Activated CD8-positive, alpha-beta T cell treated with anti-CD3 and anti-CD28 coated beads, Interleukin-2, amount 10 ng/mL, durations not matched to agents 7 days and 5 days (primary cell): ENCODE results near the gene PAH. TPM values are rescaled to one million over a fixed set of nuclear protein-coding genes. Genes with fewer than 3 reads are reported as not detected.
A peak's percentile ranks its signal among the peaks of the same experiment; 100 is the strongest.
"Not testable (repeated sequence)": the region's sequence is repeated elsewhere in the genome, so short reads cannot be mapped to it uniquely, and the experiment has no call there.

ENCODE experiments used
- ATAC-seq: fragments of 150-1000 bp; cut with Tn5 transposase; one replicate; pipeline ENCODE4 v1.10.0; 2021; ENCODE audit warnings: moderate library complexity
- CTCF ChIA-PET: fragments of 350-600 bp; sonication (Branson Sonifier 250); formaldehyde crosslinking; loops from one replicate; lab custom pipeline; 2021; ENCODE audit warnings: antibody characterized with exemption; lab: Charles Lee
- POLR2A ChIA-PET: fragments of 350-600 bp; sonication (Branson Sonifier 250); formaldehyde crosslinking; loops from one replicate; lab custom pipeline; 2021; ENCODE audit warnings: antibody characterized with exemption; lab: Charles Lee
- DNase-seq: peaks from one replicate; pipeline ENCODE4 v3.0.0-alpha.2; 2020
- H3K27ac Mint-ChIP-seq: one replicate; pipeline ENCODE4 v1.8.0; 2021; ENCODE audit warnings: mild to moderate bottlenecking, mixed read lengths
- H3K27me3 Mint-ChIP-seq: one replicate; pipeline ENCODE4 v1.8.0; 2021; ENCODE audit warnings: low read depth, mixed read lengths
- H3K36me3 Mint-ChIP-seq: one replicate; pipeline ENCODE4 v1.8.0; 2021; ENCODE audit warnings: low read depth, mixed read lengths
- H3K4me1 Mint-ChIP-seq: one replicate; pipeline ENCODE4 v1.8.0; 2021; ENCODE audit warnings: low read depth, mixed read lengths
- H3K4me3 Mint-ChIP-seq: one replicate; pipeline ENCODE4 v1.8.0; 2021; ENCODE audit warnings: mild to moderate bottlenecking, mixed read lengths
- H3K9me3 Mint-ChIP-seq: one replicate; pipeline ENCODE4 v1.8.0; 2022; ENCODE audit warnings: mixed read lengths; ENCODE audit not compliant: insufficient read depth
- total RNA-seq, 2 experiments: library from RNA; stranded (reverse); gene quantifications; one replicate each; pipeline ENCODE4 v1.2.3, GENCODE V29; 2021

Gene PAH
- total RNA-seq, 2 experiments from 2014 or later: not detected

DNA sequence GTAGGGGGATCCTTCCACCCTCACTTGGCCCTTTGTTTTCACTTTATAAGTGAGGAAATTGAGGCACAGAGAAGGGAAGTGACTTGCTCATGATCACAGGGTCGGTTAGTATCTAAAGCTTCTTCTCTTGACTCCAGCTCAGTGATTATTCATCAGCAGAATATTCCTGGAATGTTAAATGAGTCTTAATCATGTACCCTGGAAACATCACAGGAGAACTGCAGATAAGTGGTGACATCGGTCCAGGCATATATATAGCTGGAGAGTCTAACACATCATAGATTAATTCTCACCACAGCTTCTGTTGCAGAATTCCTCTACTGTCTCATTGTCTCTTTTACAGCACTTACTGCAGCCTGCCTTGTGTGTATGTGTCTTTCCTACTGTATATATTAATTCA lies 69.9 kb downstream of the PAH start:
- no peak for DNase-seq
- no peak for ATAC-seq
- POLR2A ChIA-PET: no interaction called here
- no peaks in the 10 kb centered on the region for H3K36me3 Mint-ChIP-seq
- H3K4me3 Mint-ChIP-seq: no peak overlapping the region
- no peaks in the 10 kb centered on the region for H3K9me3 Mint-ChIP-seq
- no peak overlapping the region for H3K27ac Mint-ChIP-seq
- H3K4me1 Mint-ChIP-seq: no peaks in the 10 kb centered on the region
- no peaks in the 10 kb centered on the region for H3K27me3 Mint-ChIP-seq
- CTCF ChIA-PET: no interaction called here

DNA sequence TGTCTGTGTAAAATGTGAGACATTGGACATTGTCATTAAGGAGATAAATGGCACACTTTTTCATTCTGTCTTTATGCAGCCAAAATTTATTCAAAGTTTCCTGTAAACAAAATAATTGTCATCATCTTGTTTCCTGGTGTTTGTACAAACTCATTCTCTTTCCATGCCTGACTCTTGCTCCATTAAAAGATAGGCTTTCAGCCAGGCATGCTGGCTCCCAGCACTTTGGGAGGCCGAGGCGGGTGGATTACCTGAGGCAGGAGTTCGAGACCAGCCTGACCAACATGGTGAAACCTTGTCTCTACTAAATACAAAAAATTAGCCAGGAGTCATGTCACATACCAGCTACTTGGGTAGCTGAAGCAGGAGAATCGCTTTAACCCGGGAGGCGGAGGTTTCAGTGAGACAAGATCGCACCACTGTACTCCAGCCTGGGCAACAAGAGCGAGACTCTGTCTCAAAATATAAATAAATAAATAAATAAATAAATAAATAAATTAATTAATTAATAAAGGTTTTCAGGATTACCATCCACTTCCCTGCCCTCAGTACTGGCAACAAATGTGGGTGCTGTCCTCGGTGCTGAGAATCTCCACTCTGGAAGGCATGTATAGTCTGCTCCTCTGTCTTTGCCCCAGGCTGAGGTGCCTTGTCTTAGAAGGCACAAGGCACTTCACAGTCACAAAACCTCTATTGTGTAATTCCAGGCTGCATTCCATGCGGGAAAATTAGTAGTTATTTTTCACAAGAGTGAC lies 83.2 kb downstream of the PAH start:
- ATAC-seq: no peak
- Mint-ChIP-seq H3K27ac (no peak overlapping the region), H3K9me3 (peaks cover 4% of the 10 kb centered on the region), H3K4me3 (no peak overlapping the region), H3K27me3 (no peaks in the 10 kb centered on the region), H3K4me1 (no peaks in the 10 kb centered on the region), H3K36me3 (no peaks in the 10 kb centered on the region)
- POLR2A ChIA-PET: no interaction called here
- CTCF ChIA-PET: no interaction called here
- no peak for DNase-seq

DNA sequence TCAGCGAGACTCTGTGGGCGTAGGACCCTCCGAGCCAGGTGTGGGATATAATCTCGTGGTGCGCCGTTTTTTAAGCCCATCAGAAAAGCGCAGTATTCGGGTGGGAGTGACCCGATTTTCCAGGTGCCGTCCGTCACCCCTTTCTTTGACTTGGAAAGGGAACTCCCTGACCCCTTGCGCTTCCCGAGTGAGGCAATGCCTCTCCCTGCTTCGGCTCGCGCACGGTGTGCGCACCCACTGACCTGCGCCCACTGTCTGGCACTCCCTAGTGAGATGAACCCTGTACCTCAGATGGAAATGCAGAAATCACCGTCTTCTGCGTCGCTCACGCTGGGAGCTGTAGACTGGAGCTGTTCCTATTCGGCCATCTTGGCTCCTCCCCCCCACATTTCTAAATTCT lies 84.2 kb downstream of the PAH start:
- H3K36me3 Mint-ChIP-seq, ATAC-seq, H3K27me3 Mint-ChIP-seq, POLR2A ChIA-PET, H3K4me3 Mint-ChIP-seq, H3K4me1 Mint-ChIP-seq, H3K9me3 Mint-ChIP-seq, H3K27ac Mint-ChIP-seq, DNase-seq, CTCF ChIA-PET: not testable (repeated sequence)

DNA sequence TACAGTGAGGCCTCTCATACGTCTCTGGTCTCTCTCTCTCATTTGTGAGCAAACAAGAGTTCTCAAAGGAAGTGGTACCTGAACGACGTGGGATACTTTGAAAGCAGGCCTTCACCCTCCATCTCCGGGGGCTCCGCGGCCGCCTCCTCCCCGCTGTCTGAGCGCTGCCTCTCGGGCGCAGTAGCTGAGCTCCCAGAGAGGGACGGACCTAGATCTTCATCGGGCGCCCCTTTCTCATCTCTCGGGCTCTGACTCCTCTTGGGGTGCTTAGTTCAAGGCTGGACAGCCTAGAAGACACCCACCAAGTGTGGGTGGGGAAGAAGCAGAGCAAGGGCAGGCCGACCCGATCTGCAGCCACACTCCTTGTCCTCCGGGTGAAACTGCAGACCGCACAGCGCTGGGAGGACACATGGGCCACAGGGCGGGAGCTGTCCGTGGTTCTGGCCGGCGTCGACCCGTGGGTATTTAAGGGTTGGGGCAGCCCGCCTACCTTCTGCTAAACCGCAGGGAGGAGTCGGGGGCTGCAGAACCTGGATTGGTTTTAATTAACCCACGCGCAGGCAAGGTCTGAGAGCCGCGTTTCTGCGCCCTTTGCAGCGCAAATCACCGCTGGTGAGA lies 92.7 kb downstream of the PAH start:
- DNase-seq: peak; percentile 26

DNA sequence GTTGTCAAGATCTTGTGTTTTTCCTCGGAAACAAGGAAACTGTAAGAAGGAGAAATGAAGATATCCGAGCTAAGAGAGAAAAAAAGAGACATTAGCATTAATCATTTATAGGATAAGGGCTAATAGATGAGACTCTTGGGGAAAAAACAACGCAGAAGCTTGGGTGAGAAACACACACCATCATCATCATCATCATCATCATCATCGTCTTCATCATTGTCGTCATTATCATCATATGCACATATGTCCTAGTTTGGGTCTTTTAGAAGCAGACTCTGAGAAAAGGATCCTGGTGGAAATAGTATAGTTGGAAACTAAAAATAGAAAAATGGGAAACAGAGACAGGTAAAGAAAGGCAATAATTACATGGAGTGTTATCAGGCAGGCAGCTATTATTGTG lies 95.9 kb downstream of the PAH start:
- ChIA-PET POLR2A (no interaction called here), CTCF (interaction anchor here (1.6 kb wide), 1 partner anchor 10 kb away, joined by 8 read pairs; no protein-coding TSS in a partner anchor)
- H3K4me1 Mint-ChIP-seq: no peaks in the 10 kb centered on the region
- no peaks in the 10 kb centered on the region for H3K36me3 Mint-ChIP-seq
- H3K9me3 Mint-ChIP-seq: no peaks in the 10 kb centered on the region
- H3K27ac Mint-ChIP-seq: no peak overlapping the region
- ATAC-seq: no peak
- no peak for DNase-seq
- peaks cover 8% of the 10 kb centered on the region for H3K27me3 Mint-ChIP-seq
- H3K4me3 Mint-ChIP-seq: no peak overlapping the region

More for the DNA sequence above, 92.7 kb downstream of the PAH start:
- Mint-ChIP-seq H3K9me3 (no peaks in the 10 kb centered on the region), H3K36me3 (no peaks in the 10 kb centered on the region), H3K4me3 (no peak overlapping the region), H3K4me1 (no peaks in the 10 kb centered on the region), H3K27ac (no peak overlapping the region), H3K27me3 (peaks cover 8% of the 10 kb centered on the region)
- POLR2A ChIA-PET: no interaction called here
- ATAC-seq: no peak
- CTCF ChIA-PET: no interaction called here

DNA sequence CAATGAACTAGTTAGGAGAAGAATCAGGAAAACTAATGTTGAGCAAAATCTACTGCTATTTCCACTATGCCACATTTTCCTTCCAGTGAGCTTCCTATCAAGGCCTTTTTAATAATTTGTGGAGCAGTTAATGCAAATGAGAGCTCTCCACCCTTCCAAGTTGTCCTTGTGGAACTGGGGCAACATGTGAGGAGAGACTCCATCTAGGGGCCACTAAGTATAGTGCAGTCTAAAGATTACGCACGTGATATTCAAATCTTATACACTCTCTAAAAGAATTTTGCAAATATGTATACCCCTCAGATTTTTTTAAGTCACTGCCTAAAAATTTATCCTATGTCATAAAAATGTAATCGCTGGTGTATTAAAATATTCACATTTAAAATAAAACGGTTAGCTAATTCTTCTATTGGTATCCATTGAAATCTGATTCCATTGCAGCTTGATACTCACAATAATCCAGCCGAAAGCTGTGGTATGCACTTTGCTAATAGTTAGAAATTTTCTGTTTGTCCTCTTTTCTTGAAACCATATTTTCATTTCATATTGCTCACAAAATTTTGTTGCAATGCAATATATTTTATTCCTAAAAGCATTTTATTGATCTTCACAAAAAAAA lies 100.1 kb downstream of the PAH start:
- no peak for ATAC-seq
- H3K27me3 Mint-ChIP-seq: no peaks in the 10 kb centered on the region
- no peak overlapping the region for H3K27ac Mint-ChIP-seq
- no peaks in the 10 kb centered on the region for H3K4me1 Mint-ChIP-seq
- DNase-seq: no peak
- no peak overlapping the region for H3K4me3 Mint-ChIP-seq
- no peaks in the 10 kb centered on the region for H3K36me3 Mint-ChIP-seq
- H3K9me3 Mint-ChIP-seq: no peaks in the 10 kb centered on the region
- ChIA-PET CTCF (interaction anchor here (0.8 to 1.8 kb wide), 7 partner anchors 9 to 731 kb away, joined by 3 to 6 read pairs (median 3); no protein-coding TSS in a partner anchor), POLR2A (no interaction called here)

DNA sequence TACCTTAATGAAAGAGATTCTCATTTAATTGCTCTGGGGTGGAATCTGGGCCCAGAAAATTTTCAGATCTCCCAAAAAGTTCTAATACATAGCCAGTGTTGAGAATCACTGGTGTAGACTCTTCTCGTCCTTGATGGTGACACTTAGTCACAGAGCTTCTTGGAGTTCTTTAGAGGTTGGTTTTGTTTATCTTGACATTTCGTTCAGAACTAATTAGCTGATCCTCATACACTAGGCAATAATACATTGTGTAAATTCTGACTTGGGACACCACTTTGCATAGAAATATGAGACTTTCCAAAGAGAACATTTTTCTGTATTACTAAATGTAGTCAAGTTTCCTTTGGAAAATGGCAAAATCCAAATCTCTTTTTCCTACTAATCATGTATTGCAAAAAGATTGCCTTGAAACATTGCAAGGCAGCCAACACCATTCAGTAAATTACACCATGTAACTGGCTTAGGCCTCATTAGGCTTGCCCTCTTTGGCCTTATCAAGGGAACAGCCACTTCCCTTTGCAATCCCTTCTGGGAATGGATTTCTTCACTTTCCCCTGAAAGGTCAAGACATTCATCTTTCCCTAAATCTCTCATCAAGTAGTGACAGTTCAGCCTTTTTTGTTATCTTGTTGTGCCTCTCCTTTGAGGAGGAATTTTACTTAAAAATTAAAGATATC lies 102.2 kb downstream of the PAH start:
- POLR2A ChIA-PET: no interaction called here
- Mint-ChIP-seq H3K4me3 (no peak overlapping the region), H3K27me3 (no peaks in the 10 kb centered on the region), H3K4me1 (no peaks in the 10 kb centered on the region), H3K27ac (no peak overlapping the region), H3K36me3 (no peaks in the 10 kb centered on the region), H3K9me3 (no peaks in the 10 kb centered on the region)
- DNase-seq (no peak), ATAC-seq (no peak)
- CTCF ChIA-PET: no interaction called here

DNA sequence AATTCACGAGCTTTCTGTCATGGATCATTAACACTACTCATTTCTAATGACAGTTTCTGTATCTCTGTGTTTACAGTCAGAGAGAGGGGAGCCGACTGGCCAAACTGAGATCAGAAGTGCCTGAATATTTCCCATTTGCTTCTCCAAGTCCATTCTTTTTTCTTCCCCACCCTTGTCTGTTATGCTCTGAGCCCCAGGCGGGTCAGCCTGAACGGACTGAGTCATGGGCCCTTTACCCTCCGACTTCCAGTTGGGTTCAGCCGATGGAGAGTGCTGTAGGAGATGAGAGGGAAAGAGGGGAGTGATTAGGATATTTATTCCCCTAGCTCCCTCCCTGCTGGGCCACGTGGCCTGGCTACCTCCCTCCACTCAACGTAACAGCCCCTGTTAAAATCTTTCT lies 104.7 kb downstream of the PAH start:
- H3K27me3 Mint-ChIP-seq: no peaks in the 10 kb centered on the region
- no peaks in the 10 kb centered on the region for H3K36me3 Mint-ChIP-seq
- no peaks in the 10 kb centered on the region for H3K4me1 Mint-ChIP-seq
- DNase-seq (no peak), ATAC-seq (no peak)
- H3K9me3 Mint-ChIP-seq: no peaks in the 10 kb centered on the region
- POLR2A ChIA-PET: no interaction called here
- CTCF ChIA-PET: no interaction called here
- no peak overlapping the region for H3K4me3 Mint-ChIP-seq
- no peak overlapping the region for H3K27ac Mint-ChIP-seq

DNA sequence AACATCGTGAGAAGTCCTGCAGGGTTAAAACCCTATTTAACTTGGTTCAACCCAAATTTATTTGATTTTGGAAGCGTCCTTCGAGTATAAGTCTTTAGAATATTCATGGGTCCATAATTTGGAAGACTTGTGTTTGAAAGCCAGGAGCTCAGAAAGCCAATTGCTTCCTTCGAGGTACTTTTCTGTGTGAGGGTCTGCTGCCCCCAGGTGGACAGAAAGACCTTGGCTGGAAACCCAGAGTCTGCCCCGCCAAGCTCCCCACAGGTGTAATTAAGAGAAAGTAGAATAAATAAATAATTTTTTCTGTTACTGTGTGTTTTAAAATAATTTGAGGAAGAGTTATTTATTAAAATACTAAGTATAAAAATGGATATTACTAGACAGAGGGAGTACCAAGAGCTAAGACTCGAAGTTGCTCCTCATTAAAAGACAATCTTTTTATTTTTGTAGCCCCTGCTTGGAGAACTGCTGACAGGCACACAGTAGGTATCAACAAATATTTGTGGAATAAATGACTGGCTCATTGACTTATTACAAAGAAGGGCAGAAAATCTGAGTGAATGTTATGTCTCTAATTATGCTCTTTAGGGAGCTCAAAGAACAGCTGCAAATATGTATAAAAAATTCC lies 105.8 kb downstream of the PAH start:
- H3K4me3 Mint-ChIP-seq: no peak overlapping the region
- H3K36me3 Mint-ChIP-seq: no peaks in the 10 kb centered on the region
- POLR2A ChIA-PET: no interaction called here
- CTCF ChIA-PET: interaction anchor here (0.7 to 1.6 kb wide), 8 partner anchors 10 to 873 kb away, joined by 3 to 8 read pairs (median 3); no protein-coding TSS in a partner anchor
- H3K4me1 Mint-ChIP-seq: no peaks in the 10 kb centered on the region
- no peak overlapping the region for H3K27ac Mint-ChIP-seq
- DNase-seq: peak; percentile 23
- ATAC-seq: no peak
- H3K9me3 Mint-ChIP-seq: no peaks in the 10 kb centered on the region
- H3K27me3 Mint-ChIP-seq: no peaks in the 10 kb centered on the region

DNA sequence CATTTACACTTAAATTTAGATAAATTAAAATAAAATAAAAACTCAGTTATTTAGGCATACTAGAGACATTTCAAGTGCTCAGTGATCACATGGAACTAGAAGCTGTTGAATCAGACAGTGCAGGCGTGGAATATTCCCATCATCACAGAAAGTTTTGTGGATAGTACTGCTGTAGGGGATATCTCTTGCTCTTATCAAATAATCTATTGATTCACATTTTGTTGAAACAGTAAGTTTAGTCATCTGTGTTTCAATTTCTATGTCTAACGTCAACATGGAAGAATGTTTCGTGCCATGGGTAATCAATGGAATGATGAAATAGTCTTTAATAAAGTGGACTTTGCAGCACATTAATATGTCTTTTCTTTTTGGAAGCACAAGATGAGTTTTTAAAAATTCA lies 108.6 kb downstream of the PAH start:
- Mint-ChIP-seq H3K4me3 (no peak overlapping the region), H3K36me3 (no peaks in the 10 kb centered on the region), H3K27me3 (no peaks in the 10 kb centered on the region), H3K9me3 (no peaks in the 10 kb centered on the region), H3K27ac (no peak overlapping the region), H3K4me1 (no peaks in the 10 kb centered on the region)
- ChIA-PET CTCF (interaction anchor here (1.4 kb wide), 1 partner anchor 8 kb away, joined by 6 read pairs; no protein-coding TSS in a partner anchor), POLR2A (no interaction called here)
- ATAC-seq: no peak
- no peak for DNase-seq

DNA sequence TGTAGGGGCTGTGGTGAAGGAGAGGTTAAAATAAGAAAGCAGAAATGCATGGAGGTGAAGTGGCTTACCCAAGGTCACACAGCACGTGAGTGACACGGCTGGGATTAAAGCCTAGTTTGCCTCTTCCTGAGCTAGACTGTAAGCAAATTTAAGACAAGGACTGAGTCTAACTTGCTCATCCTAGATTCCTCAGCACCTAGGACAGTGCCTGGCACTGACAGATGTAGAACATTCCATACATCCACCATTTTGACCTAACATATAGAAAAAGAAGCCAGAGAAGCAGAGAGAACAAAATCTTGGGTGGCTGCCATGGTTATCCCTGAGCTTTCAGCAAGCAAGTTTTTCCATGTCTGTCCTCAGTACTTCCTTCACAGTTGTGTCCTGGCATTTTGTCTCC lies 110.5 kb downstream of the PAH start:
- no peaks in the 10 kb centered on the region for H3K27me3 Mint-ChIP-seq
- POLR2A ChIA-PET: no interaction called here
- CTCF ChIA-PET: no interaction called here
- DNase-seq (no peak), ATAC-seq (no peak)
- H3K4me1 Mint-ChIP-seq: no peaks in the 10 kb centered on the region
- no peaks in the 10 kb centered on the region for H3K9me3 Mint-ChIP-seq
- H3K4me3 Mint-ChIP-seq: no peak overlapping the region
- H3K27ac Mint-ChIP-seq: no peak overlapping the region
- H3K36me3 Mint-ChIP-seq: no peaks in the 10 kb centered on the region
